SK-N-SH treated with all-trans-retinoic acid at 6 μM for 48 hours (cell line): ENCODE measurements around the gene LRRC4C.

ENCODE experiments used
- ATAC-seq: fragments of 200-7000 bp; cut with Tn5 transposase; 3 replicates; pipeline ENCODE4 v1.9.1; 2020; ENCODE audit warnings: mild to moderate bottlenecking, moderate library complexity
- BACH2 ChIP-seq: fragments of 250-450 bp; sonication (Bioruptor Pico); IDR thresholded peaks from 2 replicates; pipeline ENCODE4 v1.9.0; 2021; ENCODE audit warnings: mild to moderate bottlenecking, borderline replicate concordance
- ESRRG ChIP-seq: fragments of 250-450 bp; sonication (Bioruptor Pico); IDR thresholded peaks from 2 replicates; pipeline ENCODE4 v1.6.1; 2021; ENCODE audit warnings: mild to moderate bottlenecking
- GLIS3 ChIP-seq: fragments of 250-450 bp; sonication (Bioruptor Pico); IDR thresholded peaks from 2 replicates; pipeline ENCODE4 v1.5.0; 2020; ENCODE audit warnings: mild to moderate bottlenecking, moderate library complexity
- ISL1 ChIP-seq: fragments of 250-450 bp; sonication (Bioruptor Pico); IDR thresholded peaks from 2 replicates; pipeline ENCODE4 v2.1.2; 2022; ENCODE audit warnings: mild to moderate bottlenecking, moderate library complexity
- OSR1 ChIP-seq: fragments of 250-450 bp; sonication (Bioruptor Pico); IDR thresholded peaks from 2 replicates; pipeline ENCODE4 v1.8.0; 2022; ENCODE audit warnings: moderate library complexity, mild to moderate bottlenecking, inconsistent platforms
- PATZ1 ChIP-seq: fragments of 250-450 bp; sonication (Bioruptor Pico); IDR thresholded peaks from 2 replicates; pipeline ENCODE4 v1.8.0; 2020; ENCODE audit warnings: mild to moderate bottlenecking, moderate library complexity, borderline replicate concordance
- POU6F1 ChIP-seq: fragments of 250-450 bp; sonication (Bioruptor Pico); IDR thresholded peaks from 2 replicates; pipeline ENCODE4 v1.8.0; 2021; ENCODE audit warnings: low read depth, mild to moderate bottlenecking, moderate library complexity, borderline replicate concordance
- PPARA ChIP-seq: fragments of 250-450 bp; sonication (Bioruptor Pico); IDR thresholded peaks from 2 replicates; pipeline ENCODE4 v1.5.0; 2020; ENCODE audit warnings: mild to moderate bottlenecking, borderline replicate concordance
- RARB ChIP-seq: fragments of 250-450 bp; sonication (Bioruptor Pico); IDR thresholded peaks from 2 replicates; pipeline ENCODE4 v1.8.0; 2021; ENCODE audit warnings: mild to moderate bottlenecking, moderate library complexity
- SNAI2 ChIP-seq: fragments of 250-450 bp; sonication (Bioruptor Pico); IDR thresholded peaks from 2 replicates; pipeline ENCODE4 v1.5.0; 2020; ENCODE audit warnings: mild to moderate bottlenecking, moderate library complexity
- TCF4 ChIP-seq: fragments of 250-450 bp; sonication (Bioruptor Pico); IDR thresholded peaks from 2 replicates; pipeline ENCODE4 v1.8.0; 2021; ENCODE audit warnings: mild to moderate bottlenecking, moderate library complexity, borderline replicate concordance
- TOX ChIP-seq: fragments of 250-450 bp; sonication (Bioruptor Pico); IDR thresholded peaks from 2 replicates; pipeline ENCODE4 v1.8.0; 2021; ENCODE audit warnings: mild to moderate bottlenecking, moderate library complexity, borderline replicate concordance
- ZC3H10 ChIP-seq: fragments of 250-450 bp; sonication (Bioruptor Pico); IDR thresholded peaks from 2 replicates; pipeline ENCODE4 v1.5.1; 2021; ENCODE audit warnings: mild to moderate bottlenecking, moderate library complexity
- ZFP30 ChIP-seq: fragments of 450-650 bp; formaldehyde crosslinking; IDR thresholded peaks from 2 replicates; pipeline ENCODE4 v1.5.0; 2022; ENCODE audit warnings: mild to moderate bottlenecking, moderate library complexity
- ZNF565 ChIP-seq: fragments of 450-650 bp; formaldehyde crosslinking; conservative IDR thresholded peaks from 2 replicates; pipeline ENCODE4 v1.5.0; 2020; ENCODE audit warnings: low read depth, mild to moderate bottlenecking, moderate library complexity
- ZNF70 ChIP-seq: fragments of 450-650 bp; formaldehyde crosslinking; IDR thresholded peaks from 2 replicates; pipeline ENCODE4 v1.5.0; 2020; ENCODE audit warnings: mild to moderate bottlenecking, moderate library complexity
- ZNF8 ChIP-seq: fragments of 450-650 bp; formaldehyde crosslinking; IDR thresholded peaks from 2 replicates; pipeline ENCODE4 v1.5.0; 2020; ENCODE audit warnings: mild to moderate bottlenecking, moderate library complexity
- TF ChIP-seq, protein P1 (sequence below): fragments of 250-450 bp; sonication (Bioruptor Pico); IDR thresholded peaks from 2 replicates; pipeline ENCODE4 v1.5.1; 2020; ENCODE audit warnings: low read depth, mild to moderate bottlenecking, moderate library complexity
- TF ChIP-seq, protein P2 (sequence below): fragments of 250-450 bp; sonication (Bioruptor Pico); IDR thresholded peaks from 2 replicates; pipeline ENCODE4 v1.5.1; 2021; ENCODE audit warnings: mild to moderate bottlenecking, moderate library complexity

Gene LRRC4C

DNA sequence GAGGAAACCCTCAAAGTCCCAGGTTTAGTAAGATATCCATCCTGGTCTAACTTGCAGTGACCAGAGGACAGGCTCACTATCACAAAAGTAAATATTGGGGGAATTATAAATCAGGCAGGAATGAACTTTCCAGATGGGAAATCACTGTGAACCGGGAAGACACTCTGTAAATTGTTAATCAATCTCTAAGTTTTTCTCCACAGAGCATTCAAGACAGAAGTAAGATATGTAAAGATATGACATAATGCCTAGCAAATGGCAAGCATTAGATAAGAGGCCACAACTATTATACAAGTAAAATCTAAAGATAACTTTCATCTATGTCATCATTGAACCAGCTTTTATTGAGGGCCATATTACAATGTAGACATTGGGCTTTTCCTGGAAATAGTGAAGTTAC lies 35.3 kb upstream of the LRRC4C start:
- no peak for ATAC-seq
- TF ChIP-seq POU6F1 (CRISPR knock-in tag): no peak
- TF ChIP-seq PATZ1 (CRISPR knock-in tag): no peak
- TF ChIP-seq BACH2 (CRISPR knock-in tag): no peak
- TF ChIP-seq, protein P1, sequence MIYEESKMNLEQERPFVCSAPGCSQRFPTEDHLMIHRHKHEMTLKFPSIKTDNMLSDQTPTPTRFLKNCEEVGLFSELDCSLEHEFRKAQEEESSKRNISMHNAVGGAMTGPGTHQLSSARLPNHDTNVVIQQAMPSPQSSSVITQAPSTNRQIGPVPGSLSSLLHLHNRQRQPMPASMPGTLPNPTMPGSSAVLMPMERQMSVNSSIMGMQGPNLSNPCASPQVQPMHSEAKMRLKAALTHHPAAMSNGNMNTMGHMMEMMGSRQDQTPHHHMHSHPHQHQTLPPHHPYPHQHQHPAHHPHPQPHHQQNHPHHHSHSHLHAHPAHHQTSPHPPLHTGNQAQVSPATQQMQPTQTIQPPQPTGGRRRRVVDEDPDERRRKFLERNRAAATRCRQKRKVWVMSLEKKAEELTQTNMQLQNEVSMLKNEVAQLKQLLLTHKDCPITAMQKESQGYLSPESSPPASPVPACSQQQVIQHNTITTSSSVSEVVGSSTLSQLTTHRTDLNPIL (CRISPR knock-in tag): no peak
- TF ChIP-seq, protein P2, sequence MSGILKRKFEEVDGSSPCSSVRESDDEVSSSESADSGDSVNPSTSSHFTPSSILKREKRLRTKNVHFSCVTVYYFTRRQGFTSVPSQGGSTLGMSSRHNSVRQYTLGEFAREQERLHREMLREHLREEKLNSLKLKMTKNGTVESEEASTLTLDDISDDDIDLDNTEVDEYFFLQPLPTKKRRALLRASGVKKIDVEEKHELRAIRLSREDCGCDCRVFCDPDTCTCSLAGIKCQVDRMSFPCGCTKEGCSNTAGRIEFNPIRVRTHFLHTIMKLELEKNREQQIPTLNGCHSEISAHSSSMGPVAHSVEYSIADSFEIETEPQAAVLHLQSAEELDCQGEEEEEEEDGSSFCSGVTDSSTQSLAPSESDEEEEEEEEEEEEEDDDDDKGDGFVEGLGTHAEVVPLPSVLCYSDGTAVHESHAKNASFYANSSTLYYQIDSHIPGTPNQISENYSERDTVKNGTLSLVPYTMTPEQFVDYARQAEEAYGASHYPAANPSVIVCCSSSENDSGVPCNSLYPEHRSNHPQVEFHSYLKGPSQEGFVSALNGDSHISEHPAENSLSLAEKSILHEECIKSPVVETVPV (CRISPR knock-in tag): no peak

GRCh38 chr11:41486424-41486823 lies 27.0 kb upstream of the LRRC4C start:
- ATAC-seq: no peak
- no peak for TF ChIP-seq RARB (CRISPR knock-in tag)
- no peak for TF ChIP-seq SNAI2 (CRISPR knock-in tag)
- TF ChIP-seq PATZ1 (CRISPR knock-in tag): no peak
- no peak for TF ChIP-seq ZNF8 (CRISPR knock-in tag)
- TF ChIP-seq, protein P1 (CRISPR knock-in tag): no peak
- no peak for TF ChIP-seq TCF4 (CRISPR knock-in tag)
- TF ChIP-seq ESRRG: no peak
- no peak for TF ChIP-seq BACH2 (CRISPR knock-in tag)
- TF ChIP-seq, protein P2 (CRISPR knock-in tag): no peak
- TF ChIP-seq ISL1 (CRISPR knock-in tag): no peak
- TF ChIP-seq ZNF70 (CRISPR knock-in tag): no peak
- TF ChIP-seq ZFP30: no peak
- no peak for TF ChIP-seq GLIS3
- TF ChIP-seq OSR1 (CRISPR knock-in tag): no peak
- no peak for TF ChIP-seq ZNF565
- TF ChIP-seq, all 23 proteins: peak for 0

GRCh38 chr11:41483956-41484355 lies 24.5 kb upstream of the LRRC4C start:
- ATAC-seq: no peak
- TF ChIP-seq ZC3H10 (CRISPR knock-in tag) (no peak), ZNF8 (CRISPR knock-in tag) (no peak), PPARA (CRISPR knock-in tag) (no peak), ZNF70 (CRISPR knock-in tag) (no peak), PATZ1 (CRISPR knock-in tag) (no peak), TOX (CRISPR knock-in tag) (no peak), ZNF565 (no peak), TCF4 (CRISPR knock-in tag) (no peak)
- TF ChIP-seq, protein P1 (CRISPR knock-in tag): no peak
- TF ChIP-seq, all 23 proteins: peak for 0
